Tibial nerve (tissue), 4 donors: ENCODE measurements around the gene CDK18.

ENCODE experiments used
- EP300 ChIP-seq, 2 donors: sonication (generic); formaldehyde crosslinking; IDR thresholded peaks; one replicate each; pipeline ENCODE4 v1.6.1; 2017; ENCODE audit warnings: antibody characterized with exemption in 2 of 2, mild to moderate bottlenecking in 1 of 2
- POLR2A ChIP-seq, 2 donors: fragments of 450-650 bp; IDR thresholded peaks; one replicate each; pipeline ENCODE4 v1.6.1; 2017; ENCODE audit warnings: antibody characterized with exemption in 2 of 2, mild to moderate bottlenecking in 2 of 2, moderate library complexity in 2 of 2
- TF ChIP-seq, protein P1 (sequence below), 5 experiments: fragments of 200-600 bp in 3 of 5; fragments of 450-650 bp in 2 of 5; sonication (generic) in 3 of 5; IDR thresholded peaks; one replicate each; pipeline ENCODE4 v1.5.1; 2016 to 2019; ENCODE audit warnings: antibody characterized with exemption in 5 of 5, mild to moderate bottlenecking in 3 of 5, moderate library complexity in 2 of 5

DNA sequence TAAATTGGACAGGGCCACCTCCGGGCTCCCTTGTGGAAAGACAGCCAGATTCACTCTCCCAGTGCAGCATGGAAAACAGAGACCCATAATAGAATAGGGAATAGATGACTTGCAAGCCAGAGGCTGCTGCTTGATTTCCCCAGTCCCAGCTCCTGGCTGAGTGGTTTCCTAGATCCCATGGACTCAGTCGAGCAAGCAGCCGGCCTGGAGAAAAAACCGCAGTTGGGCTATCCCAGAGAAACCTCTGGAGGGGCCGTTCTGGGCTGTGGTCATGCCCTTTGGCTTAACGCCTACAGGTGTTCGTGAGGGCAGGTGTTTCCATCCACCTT lies 65.7 kb downstream of the CDK18 start:
- TF ChIP-seq, protein P1, sequence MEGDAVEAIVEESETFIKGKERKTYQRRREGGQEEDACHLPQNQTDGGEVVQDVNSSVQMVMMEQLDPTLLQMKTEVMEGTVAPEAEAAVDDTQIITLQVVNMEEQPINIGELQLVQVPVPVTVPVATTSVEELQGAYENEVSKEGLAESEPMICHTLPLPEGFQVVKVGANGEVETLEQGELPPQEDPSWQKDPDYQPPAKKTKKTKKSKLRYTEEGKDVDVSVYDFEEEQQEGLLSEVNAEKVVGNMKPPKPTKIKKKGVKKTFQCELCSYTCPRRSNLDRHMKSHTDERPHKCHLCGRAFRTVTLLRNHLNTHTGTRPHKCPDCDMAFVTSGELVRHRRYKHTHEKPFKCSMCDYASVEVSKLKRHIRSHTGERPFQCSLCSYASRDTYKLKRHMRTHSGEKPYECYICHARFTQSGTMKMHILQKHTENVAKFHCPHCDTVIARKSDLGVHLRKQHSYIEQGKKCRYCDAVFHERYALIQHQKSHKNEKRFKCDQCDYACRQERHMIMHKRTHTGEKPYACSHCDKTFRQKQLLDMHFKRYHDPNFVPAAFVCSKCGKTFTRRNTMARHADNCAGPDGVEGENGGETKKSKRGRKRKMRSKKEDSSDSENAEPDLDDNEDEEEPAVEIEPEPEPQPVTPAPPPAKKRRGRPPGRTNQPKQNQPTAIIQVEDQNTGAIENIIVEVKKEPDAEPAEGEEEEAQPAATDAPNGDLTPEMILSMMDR (IDR thresholded peaks at IDR 0.05) = no peak
- no peak for TF ChIP-seq POLR2A (IDR thresholded peaks at IDR 0.05)
- TF ChIP-seq EP300 (IDR thresholded peaks at IDR 0.05) = no peak
